ELF-1 (cell line): ENCODE results near the gene ZBTB20.
"Not testable (repeated sequence)": the region's sequence is repeated elsewhere in the genome, so short reads cannot be mapped to it uniquely, and the experiment has no call there.

ENCODE experiments used
- DNase-seq: peaks from one replicate; pipeline ENCODE4 v3.0.0-alpha.2; 2016; ENCODE audit warnings: low read depth, low spot score

The ZBTB20 gene

GRCh38 chr3:114716126-114716525 is 431.0 kb downstream of the ZBTB20 start:
- no peak for DNase-seq

GRCh38 chr3:114714957-114715460 is 432.1 kb downstream of the ZBTB20 start:
- no peak for DNase-seq

GRCh38 chr3:114714237-114714636 is 432.9 kb downstream of the ZBTB20 start:
- no peak for DNase-seq

- DNase-seq, result no peak
Measured at GRCh38 chr3:114712728-114713492, 434.2 kb downstream of the ZBTB20 start.

GRCh38 chr3:114711321-114711886 is 435.7 kb downstream of the ZBTB20 start:
- DNase-seq, result no peak

GRCh38 chr3:114709102-114709501 is 438.0 kb downstream of the ZBTB20 start:
- no peak for DNase-seq

- no peak for DNase-seq
Measured at GRCh38 chr3:114707252-114707860, 439.7 kb downstream of the ZBTB20 start.

GRCh38 chr3:114706591-114707232 is 440.4 kb downstream of the ZBTB20 start:
- peak; percentile 9 for DNase-seq

GRCh38 chr3:114700637-114701234 is 446.4 kb downstream of the ZBTB20 start:
- DNase-seq, result no peak

- DNase-seq, result no peak
Measured at GRCh38 chr3:114698146-114699105, 448.7 kb downstream of the ZBTB20 start.

- DNase-seq, result no peak
Measured at GRCh38 chr3:114697401-114697800, 449.7 kb downstream of the ZBTB20 start.

GRCh38 chr3:114694251-114694650 is 452.8 kb downstream of the ZBTB20 start:
- DNase-seq, result no peak

GRCh38 chr3:114691871-114692270 is 455.2 kb downstream of the ZBTB20 start:
- no peak for DNase-seq

- DNase-seq, result no peak
Measured at GRCh38 chr3:114690911-114691310, 456.2 kb downstream of the ZBTB20 start.

GRCh38 chr3:114687151-114687550 is 459.9 kb downstream of the ZBTB20 start:
- DNase-seq, result no peak

- no peak for DNase-seq
Measured at GRCh38 chr3:114686621-114687020, 460.5 kb downstream of the ZBTB20 start.

- DNase-seq, result no peak
Measured at GRCh38 chr3:114685161-114685560, 461.9 kb downstream of the ZBTB20 start.

- DNase-seq, result no peak
Measured at GRCh38 chr3:114680299-114680698, 466.8 kb downstream of the ZBTB20 start.

- DNase-seq, result not testable (repeated sequence)
Measured at GRCh38 chr3:114679773-114680172, 467.3 kb downstream of the ZBTB20 start.

GRCh38 chr3:114675104-114675503 is 472.0 kb downstream of the ZBTB20 start:
- DNase-seq, result no peak

- no peak for DNase-seq
Measured at GRCh38 chr3:114674036-114674435, 473.1 kb downstream of the ZBTB20 start.
